HepG2 (cell line): ENCODE data around the gene TNFSF11. TPM values are rescaled to one million over a fixed set of nuclear protein-coding genes. Genes with fewer than 3 reads are reported as not detected.

ENCODE experiments used
- ATAC-seq: fragments of 200-7000 bp; cut with Tn5 transposase; 3 replicates; pipeline ENCODE4 v1.9.1; 2020; ENCODE audit warnings: mild to moderate bottlenecking, moderate library complexity
- BruUV-seq: library from RNA; stranded (reverse); fragments of 400-500 nt; replicated peaks from 2 replicates; lab custom pipeline; 2021; lab: Mats Ljungman, UMichigan
- CTCF ChIA-PET: fragments of 300-600 bp; formaldehyde crosslinking; extraction: SDS; loops from one replicate; lab custom pipeline; 2021; ENCODE audit warnings: low total read pairs, inconsistent platforms, low intra/inter-chr PET ratio; lab: Yijun Ruan, JAX
- POLR2A ChIA-PET: fragments of 350-600 bp; sonication (Branson Sonifier 250); formaldehyde crosslinking; loops from one replicate; lab custom pipeline; 2020; ENCODE audit warnings: antibody characterized with exemption, inconsistent platforms; lab: Yijun Ruan, JAX
- DNase-seq: peaks from one replicate; pipeline ENCODE4 v3.0.0-alpha.2; 2015; ENCODE audit warnings: low spot score
- FAIRE-seq: peaks from 3 replicates; lab custom pipeline; 2011; peaks lifted over from hg19 to GRCh38; lab: Jason Lieb, UNC
- H2AFZ ChIP-seq: one replicate; pipeline ENCODE4 v1.6.1; 2011; ENCODE audit warnings: low read length, inconsistent platforms
- H3K27ac ChIP-seq: fragments of 300-600 bp; 3 replicates; pipeline ENCODE4 v1.8.0; 2011; ENCODE audit warnings: mixed run types, mild to moderate bottlenecking, mixed read lengths, low read length, inconsistent platforms; ENCODE audit not compliant: insufficient read depth; ENCODE audit errors: extremely low read length
- H3K27me3 ChIP-seq, 2 experiments: fragments of 200-600 bp in 1 of 2; 2 replicates in 1 of 2; 3 replicates in 1 of 2; pipeline versions ENCODE4 v1.6.0 to v1.8.0; 2011; ENCODE audit warnings: low read length in 2 of 2, mild to moderate bottlenecking in 2 of 2, moderate library complexity in 2 of 2, inconsistent platforms in 1 of 2; ENCODE audit not compliant: insufficient read depth in 2 of 2, control insufficient read depth in 1 of 2
- H3K36me3 ChIP-seq, 2 experiments: fragments of 200-600 bp in 1 of 2; replicated peaks in 1 of 2; 2 replicates in 1 of 2; 3 replicates in 1 of 2; pipeline versions ENCODE4 v1.5.1 to v1.8.0; 2011; ENCODE audit warnings: low read length in 2 of 2, inconsistent platforms in 1 of 2; ENCODE audit not compliant: insufficient read depth in 2 of 2, control insufficient read depth in 1 of 2
- H3K4me1 ChIP-seq: 2 replicates; pipeline ENCODE4 v1.5.1; 2012; ENCODE audit warnings: low read length, inconsistent platforms; ENCODE audit not compliant: insufficient read depth
- H3K4me2 ChIP-seq: 2 replicates; pipeline ENCODE4 v1.6.0; 2011; ENCODE audit warnings: low read depth, low read length, inconsistent platforms
- H3K4me3 ChIP-seq, 3 experiments: fragments of 200-600 bp in 1 of 3; sonication (generic), shearing (Covaris generic) in 1 of 3; replicated peaks in 1 of 3; 2 replicates each; pipeline ENCODE4 v1.5.1; 2011 to 2016; ENCODE audit warnings: low read length in 3 of 3, inconsistent platforms in 2 of 3, low read depth in 2 of 3, mild to moderate bottlenecking in 2 of 3, control low read depth in 1 of 3, mixed read lengths in 1 of 3; ENCODE audit not compliant: insufficient read depth in 1 of 3
- H3K79me2 ChIP-seq: one replicate; pipeline ENCODE4 v1.6.1; 2011; ENCODE audit warnings: low read length, inconsistent platforms; ENCODE audit not compliant: insufficient read depth
- H3K9ac ChIP-seq: 2 replicates; pipeline ENCODE4 v1.6.0; 2011; ENCODE audit warnings: mild to moderate bottlenecking, low read depth, low read length, inconsistent platforms; ENCODE audit not compliant: insufficient read depth
- H3K9me3 ChIP-seq: 2 replicates; pipeline ENCODE4 v1.5.1; 2012; ENCODE audit warnings: mild to moderate bottlenecking, low read length
- H4K20me1 ChIP-seq: 2 replicates; pipeline ENCODE4 v1.6.0; 2011; ENCODE audit warnings: inconsistent platforms, mild to moderate bottlenecking, low read length, moderate library complexity; ENCODE audit not compliant: insufficient read depth
- CBX2 ChIP-seq, 2 experiments: fragments of 200-600 bp in 1 of 2; sonication (generic); formaldehyde crosslinking in 1 of 2; IDR thresholded peaks; 2 replicates each; pipeline versions ENCODE4 v1.7.0 to v1.8.1; 2018 to 2022; ENCODE audit warnings: low read depth in 2 of 2, low read length in 1 of 2, mild to moderate bottlenecking in 1 of 2, missing genetic modification reagents in 1 of 2
- EEA1 ChIP-seq: sonication (generic); formaldehyde crosslinking; IDR thresholded peaks from 2 replicates; pipeline ENCODE4 v1.5.1; 2020; ENCODE audit warnings: mild to moderate bottlenecking, missing genetic modification reagents, borderline replicate concordance
- FLYWCH1 ChIP-seq: sonication (generic); formaldehyde crosslinking; IDR thresholded peaks from 2 replicates; pipeline ENCODE4 v1.8.1; 2023; ENCODE audit warnings: mild to moderate bottlenecking, missing genetic modification reagents
- FOSL2 ChIP-seq: sonication (generic); formaldehyde crosslinking; IDR thresholded peaks from 2 replicates; pipeline ENCODE4 v1.4.0; 2020; ENCODE audit warnings: missing genetic modification reagents
- FOXA1 ChIP-seq, 2 experiments: fragments of 450-650 bp in 1 of 2; sonication (generic) in 1 of 2; formaldehyde crosslinking in 1 of 2; IDR thresholded peaks; 2 replicates each; pipeline versions ENCODE4 v1.4.0 to v1.6.1; 2016 to 2020; ENCODE audit warnings: missing genetic modification reagents in 1 of 2
- GATA4 ChIP-seq: sonication (generic); IDR thresholded peaks from 2 replicates; pipeline ENCODE4 v1.6.1; 2016; ENCODE audit warnings: antibody characterized with exemption, low read depth, borderline replicate concordance
- HNRNPLL ChIP-seq: fragments of 200-400 bp; formaldehyde crosslinking; IDR thresholded peaks from 2 replicates; pipeline ENCODE4 v1.6.1; 2017; ENCODE audit warnings: mild to moderate bottlenecking, low read depth, low read length; ENCODE audit not compliant: poor library complexity, severe bottlenecking
- IKZF4 ChIP-seq: sonication (generic); formaldehyde crosslinking; IDR thresholded peaks from 2 replicates; pipeline ENCODE4 v1.5.1; 2020; ENCODE audit warnings: borderline replicate concordance, mild to moderate bottlenecking, low read depth, missing genetic modification reagents; ENCODE audit errors: not compliant biosample characterization
- NBN ChIP-seq: fragments of 450-650 bp; conservative IDR thresholded peaks from 2 replicates; pipeline ENCODE4 v1.6.1; 2017
- PITX1 ChIP-seq: sonication (generic); formaldehyde crosslinking; IDR thresholded peaks from 2 replicates; pipeline ENCODE4 v1.5.1; 2020; ENCODE audit warnings: mild to moderate bottlenecking, missing genetic modification reagents
- XRCC5 ChIP-seq: fragments of 200-400 bp; formaldehyde crosslinking; optimal IDR thresholded peaks from 2 replicates; pipeline ENCODE3; 2017; ENCODE audit warnings: mild to moderate bottlenecking, low read length
- ZNF382 ChIP-seq: sonication (generic); formaldehyde crosslinking; IDR thresholded peaks from 2 replicates; pipeline ENCODE4 v1.5.0; 2020; ENCODE audit warnings: missing genetic modification reagents, mild to moderate bottlenecking, borderline replicate concordance
- ZNF644 ChIP-seq: IDR thresholded peaks from 2 replicates; pipeline ENCODE4 v1.6.1; 2016; ENCODE audit warnings: low read depth
- ZNF660 ChIP-seq: sonication (generic); formaldehyde crosslinking; IDR thresholded peaks from 2 replicates; pipeline ENCODE4 v1.5.1; 2020; ENCODE audit warnings: mild to moderate bottlenecking, low read depth, missing genetic modification reagents, borderline replicate concordance
- WGBS: methylation state at CpG from one replicate; pipeline ENCODE4 v1.1.6; 2017; ENCODE audit warnings: low lambda C conversion rate; 5-methylcytosine and 5-hydroxymethylcytosine counted together
- in situ Hi-C: cut with HindIII; loops from 2 replicates; pipeline ENCODE4 v1.10.0; 2017; ENCODE audit warnings: low pct_unique_long_range_greater_than_20kb; ENCODE audit not compliant: extremely low pct_ligation_motif_present
- intact Hi-C: fragments of 100-400 bp; cut with micrococcal nuclease; formaldehyde crosslinking; loops from one replicate; pipeline ENCODE4 v1.10.0; 2022; ENCODE audit not compliant: unreplicated experiment
- polyA plus RNA-seq, 8 experiments: library from polyadenylated mRNA; depleted of rRNA in 3 of 8; stranded (reverse) in 7 of 8; unstranded in 1 of 8; fragments of >200 nt; fragmentation: Illumina TruSeq in 4 of 8; extraction: Trizol in 4 of 8; gene quantifications; 2 replicates each; pipeline versions ENCODE4 v1.2.1 to v1.2.3, GENCODE V29; 2011 to 2016; ENCODE audit warnings: low read depth in 4 of 8, missing spikeins in 1 of 8, mixed read lengths in 1 of 8; ENCODE audit not compliant: insufficient read depth in 1 of 8
- total RNA-seq, 5 experiments: library from RNA; depleted of rRNA; stranded (reverse); fragments of >200 nt; fragmentation: Illumina TruSeq; extraction: Trizol; gene quantifications; 2 replicates each; pipeline ENCODE4 v1.2.3, GENCODE V29; 2016; ENCODE audit warnings: low read depth in 1 of 5
- TF ChIP-seq, protein P1 (sequence below): sonication (generic); formaldehyde crosslinking; IDR thresholded peaks from 2 replicates; pipeline ENCODE4 v1.4.0; 2020; ENCODE audit warnings: missing genetic modification reagents, borderline replicate concordance
- TF ChIP-seq, protein P2 (sequence below): IDR thresholded peaks from 2 replicates; pipeline ENCODE4 v1.6.1; 2016; ENCODE audit warnings: low read depth
- TF ChIP-seq, protein P3 (sequence below): sonication (generic); formaldehyde crosslinking; IDR thresholded peaks from 2 replicates; pipeline ENCODE4 v1.9.0; 2021; ENCODE audit warnings: missing genetic modification reagents, mild to moderate bottlenecking, borderline replicate concordance

The TNFSF11 gene
- total and polyA plus RNA-seq, 2 of the 13 experiments (the other 11 are each of a cell fraction or from before 2014, with no cell fraction given): 0.03 TPM; not detected in 1

DNA sequence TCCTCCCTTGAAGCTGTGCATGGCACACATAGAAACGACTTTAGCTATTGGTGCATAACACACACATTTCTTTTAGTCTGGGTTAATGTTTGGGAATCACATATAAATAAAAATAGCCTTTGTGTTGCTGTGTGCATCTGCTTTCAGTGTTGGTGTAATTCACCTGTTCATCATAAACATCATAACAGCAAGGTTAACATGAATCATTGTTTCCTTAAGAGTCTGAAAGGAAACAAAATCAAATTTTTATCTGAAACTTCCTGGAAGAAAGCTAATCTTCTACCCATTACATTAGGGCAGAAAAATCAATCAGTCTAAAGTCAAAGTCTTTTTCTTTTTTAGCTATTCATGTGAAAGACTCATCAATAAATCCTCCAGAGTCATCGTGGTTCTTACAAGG is 35.0 kb upstream of the TNFSF11 start (continued):
- TF ChIP-seq XRCC5: no peak
- TF ChIP-seq EEA1 (CRISPR knock-in tag): no peak
- TF ChIP-seq, protein P1, sequence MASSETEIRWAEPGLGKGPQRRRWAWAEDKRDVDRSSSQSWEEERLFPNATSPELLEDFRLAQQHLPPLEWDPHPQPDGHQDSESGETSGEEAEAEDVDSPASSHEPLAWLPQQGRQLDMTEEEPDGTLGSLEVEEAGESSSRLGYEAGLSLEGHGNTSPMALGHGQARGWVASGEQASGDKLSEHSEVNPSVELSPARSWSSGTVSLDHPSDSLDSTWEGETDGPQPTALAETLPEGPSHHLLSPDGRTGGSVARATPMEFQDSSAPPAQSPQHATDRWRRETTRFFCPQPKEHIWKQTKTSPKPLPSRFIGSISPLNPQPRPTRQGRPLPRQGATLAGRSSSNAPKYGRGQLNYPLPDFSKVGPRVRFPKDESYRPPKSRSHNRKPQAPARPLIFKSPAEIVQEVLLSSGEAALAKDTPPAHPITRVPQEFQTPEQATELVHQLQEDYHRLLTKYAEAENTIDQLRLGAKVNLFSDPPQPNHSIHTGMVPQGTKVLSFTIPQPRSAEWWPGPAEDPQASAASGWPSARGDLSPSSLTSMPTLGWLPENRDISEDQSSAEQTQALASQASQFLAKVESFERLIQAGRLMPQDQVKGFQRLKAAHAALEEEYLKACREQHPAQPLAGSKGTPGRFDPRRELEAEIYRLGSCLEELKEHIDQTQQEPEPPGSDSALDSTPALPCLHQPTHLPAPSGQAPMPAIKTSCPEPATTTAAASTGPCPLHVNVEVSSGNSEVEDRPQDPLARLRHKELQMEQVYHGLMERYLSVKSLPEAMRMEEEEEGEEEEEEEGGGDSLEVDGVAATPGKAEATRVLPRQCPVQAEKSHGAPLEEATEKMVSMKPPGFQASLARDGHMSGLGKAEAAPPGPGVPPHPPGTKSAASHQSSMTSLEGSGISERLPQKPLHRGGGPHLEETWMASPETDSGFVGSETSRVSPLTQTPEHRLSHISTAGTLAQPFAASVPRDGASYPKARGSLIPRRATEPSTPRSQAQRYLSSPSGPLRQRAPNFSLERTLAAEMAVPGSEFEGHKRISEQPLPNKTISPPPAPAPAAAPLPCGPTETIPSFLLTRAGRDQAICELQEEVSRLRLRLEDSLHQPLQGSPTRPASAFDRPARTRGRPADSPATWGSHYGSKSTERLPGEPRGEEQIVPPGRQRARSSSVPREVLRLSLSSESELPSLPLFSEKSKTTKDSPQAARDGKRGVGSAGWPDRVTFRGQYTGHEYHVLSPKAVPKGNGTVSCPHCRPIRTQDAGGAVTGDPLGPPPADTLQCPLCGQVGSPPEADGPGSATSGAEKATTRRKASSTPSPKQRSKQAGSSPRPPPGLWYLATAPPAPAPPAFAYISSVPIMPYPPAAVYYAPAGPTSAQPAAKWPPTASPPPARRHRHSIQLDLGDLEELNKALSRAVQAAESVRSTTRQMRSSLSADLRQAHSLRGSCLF (CRISPR knock-in tag): no peak
- TF ChIP-seq CBX2 (IDR thresholded peaks at IDR 0.05; ENCODE audit: low read depth, low read length): no peak
- no peak for TF ChIP-seq CBX2 (CRISPR knock-in tag; IDR thresholded peaks at IDR 0.05; ENCODE audit: low read depth)
- TF ChIP-seq ZNF382 (CRISPR knock-in tag): no peak
- no peak for TF ChIP-seq IKZF4 (CRISPR knock-in tag)
- no peak for TF ChIP-seq NBN
- TF ChIP-seq GATA4: no peak
- TF ChIP-seq, all 625 proteins: peak for 0

DNA sequence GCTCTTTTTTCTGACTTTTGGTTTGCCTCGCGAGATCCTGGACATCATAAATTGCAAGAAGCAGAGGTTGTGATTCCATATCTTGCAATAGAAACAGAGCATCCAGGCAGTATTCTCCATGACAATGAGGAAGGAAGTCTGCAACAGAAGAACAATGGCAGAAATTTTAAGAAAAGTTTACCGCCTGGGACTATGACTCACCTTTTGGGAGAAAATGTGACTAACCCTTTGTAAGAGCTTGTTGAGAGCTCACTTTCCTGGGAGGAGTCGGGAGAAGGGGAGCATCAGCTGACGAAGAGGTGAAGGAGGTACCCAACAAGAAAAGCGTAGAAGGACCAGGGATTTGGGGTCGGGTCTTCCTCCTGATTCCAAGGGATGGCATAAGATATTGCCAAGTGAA is 34.3 kb upstream of the TNFSF11 start:
- H3K4me2 ChIP-seq: no peak overlapping the region
- H4K20me1 ChIP-seq: no peaks in the 10 kb centered on the region
- FAIRE-seq: no peak
- 29% methylated on average over 7 of the region's 7 CpGs for WGBS
- intact Hi-C loops: no loop called here
- no TSS peak for BruUV-seq
- no peak overlapping the region for H2AFZ ChIP-seq
- no peaks in the 10 kb centered on the region for H3K36me3 ChIP-seq
- no peak overlapping the region for H3K27ac ChIP-seq
- H3K9ac ChIP-seq: no peak overlapping the region
- no peak for DNase-seq
- no peak for ATAC-seq
- ChIA-PET POLR2A (no interaction called here), CTCF (no interaction called here)
- in situ Hi-C loops: no loop called here
- no peaks in the 10 kb centered on the region for H3K79me2 ChIP-seq
- no peak overlapping the region for H3K4me3 ChIP-seq
- H3K27me3 ChIP-seq: no peaks in the 10 kb centered on the region
- H3K9me3 ChIP-seq: peaks cover 34% of the 10 kb centered on the region
- 0 out of 2 replicates have a peak, but pooled peaks cover 11% of the 10 kb centered on the region for H3K4me1 ChIP-seq
- TF ChIP-seq FOXA1 (IDR thresholded peaks at IDR 0.05) (no peak), FOXA1 (CRISPR knock-in tag; IDR thresholded peaks at IDR 0.05) (no peak), HNRNPLL (no peak), FLYWCH1 (no peak), ZNF660 (no peak), FOSL2 (no peak), ZNF644 (CRISPR knock-in tag) (no peak), PITX1 (no peak)
- TF ChIP-seq, protein P2, sequence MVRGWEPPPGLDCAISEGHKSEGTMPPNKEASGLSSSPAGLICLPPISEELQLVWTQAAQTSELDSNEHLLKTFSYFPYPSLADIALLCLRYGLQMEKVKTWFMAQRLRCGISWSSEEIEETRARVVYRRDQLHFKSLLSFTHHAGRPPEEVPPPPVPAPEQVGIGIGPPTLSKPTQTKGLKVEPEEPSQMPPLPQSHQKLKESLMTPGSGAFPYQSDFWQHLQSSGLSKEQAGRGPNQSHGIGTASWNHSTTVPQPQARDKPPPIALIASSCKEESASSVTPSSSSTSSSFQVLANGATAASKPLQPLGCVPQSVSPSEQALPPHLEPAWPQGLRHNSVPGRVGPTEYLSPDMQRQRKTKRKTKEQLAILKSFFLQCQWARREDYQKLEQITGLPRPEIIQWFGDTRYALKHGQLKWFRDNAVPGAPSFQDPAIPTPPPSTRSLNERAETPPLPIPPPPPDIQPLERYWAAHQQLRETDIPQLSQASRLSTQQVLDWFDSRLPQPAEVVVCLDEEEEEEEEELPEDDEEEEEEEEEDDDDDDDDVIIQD (CRISPR knock-in tag): no peak
- TF ChIP-seq, protein P3, sequence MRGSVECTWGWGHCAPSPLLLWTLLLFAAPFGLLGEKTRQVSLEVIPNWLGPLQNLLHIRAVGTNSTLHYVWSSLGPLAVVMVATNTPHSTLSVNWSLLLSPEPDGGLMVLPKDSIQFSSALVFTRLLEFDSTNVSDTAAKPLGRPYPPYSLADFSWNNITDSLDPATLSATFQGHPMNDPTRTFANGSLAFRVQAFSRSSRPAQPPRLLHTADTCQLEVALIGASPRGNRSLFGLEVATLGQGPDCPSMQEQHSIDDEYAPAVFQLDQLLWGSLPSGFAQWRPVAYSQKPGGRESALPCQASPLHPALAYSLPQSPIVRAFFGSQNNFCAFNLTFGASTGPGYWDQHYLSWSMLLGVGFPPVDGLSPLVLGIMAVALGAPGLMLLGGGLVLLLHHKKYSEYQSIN (CRISPR knock-in tag): no peak
